ENCODE measurements around the gene ADAM12. TPM values are rescaled to one million over a fixed set of nuclear protein-coding genes. Genes with fewer than 3 reads are reported as not detected.

Gene ADAM12
- total and polyA plus RNA-seq, 10 of the 15 experiments (the other 5 are each of a cell fraction or from before 2014, with no cell fraction given), result under 0.01 to 0.62 (median 0.04) TPM; not detected in 5

DNA sequence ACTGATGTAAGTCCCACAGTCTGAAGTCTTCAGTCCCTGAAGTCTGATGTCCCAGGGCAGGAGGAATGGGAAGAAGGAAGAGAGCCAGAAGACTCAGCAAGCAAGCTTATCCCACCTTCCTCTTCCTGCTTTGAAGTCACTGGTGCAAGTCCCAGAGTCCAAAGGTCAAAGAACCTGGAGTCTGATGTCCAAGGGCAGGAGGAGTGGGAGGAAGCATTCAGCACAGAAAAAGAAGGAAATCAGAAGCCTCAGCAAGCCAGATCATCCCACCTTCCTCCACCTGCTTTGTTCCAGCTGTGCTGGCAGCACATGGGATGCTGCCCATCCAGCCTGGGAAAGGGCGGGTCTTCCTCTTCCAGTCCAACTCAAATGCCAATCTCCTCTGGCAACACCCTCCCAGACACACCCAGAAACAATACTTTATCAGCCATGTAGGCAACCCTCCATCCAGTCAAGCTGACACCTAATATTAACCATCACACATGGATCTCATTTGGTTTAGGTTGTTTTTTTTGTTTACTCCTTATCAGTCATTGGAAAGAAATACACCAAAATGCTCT lies 50.9 kb downstream of the ADAM12 start:
- CTCF ChIA-PET, result no interaction called here

More for the DNA sequence above, 50.9 kb downstream of the ADAM12 start:
- H3K4me1 ChIP-seq (ENCODE audit: control insufficient read depth, insufficient read depth, low read length), result no peaks in the 10 kb centered on the region
- DNase-seq (ENCODE audit: low read depth, low spot score) (no peak), FAIRE-seq (no peak), ATAC-seq (no peak)
- H3K4me3 ChIP-seq, result no peak overlapping the region
- ChIA-PET RAD21 (ENCODE audit: unreplicated experiment) (no interaction called here), POLR2A (no interaction called here), SMC1A (ENCODE audit: uncharacterized antibody, unreplicated experiment) (no interaction called here)
- in situ Hi-C loops (cut with MboI) (no loop called here), intact Hi-C loops (cut with micrococcal nuclease; ENCODE audit: unreplicated experiment) (no loop called here)
- H4K20me1 ChIP-seq (ENCODE audit: control insufficient read depth, insufficient read depth), result no peaks in the 10 kb centered on the region
- no peak overlapping the region for H3K27ac ChIP-seq (ENCODE audit: control insufficient read depth, insufficient read depth)
- no peak overlapping the region for H2AFZ ChIP-seq (ENCODE audit: control insufficient read depth, low read depth, low read length)
- no peak overlapping the region for H3K4me2 ChIP-seq (ENCODE audit: control insufficient read depth, insufficient read depth)
- WGBS (ENCODE audit: insufficient coverage, insufficient replicate concordance, low lambda C conversion rate, missing lambda C conversion rate), result 0% methylated on average over 1 of the region's 1 CpG
- no peaks in the 10 kb centered on the region for H3K79me2 ChIP-seq (ENCODE audit: control insufficient read depth, insufficient read depth, low read length)
- TF ChIP-seq HDAC2 (IDR thresholded peaks at IDR 0.05) (no peak), IRF5 (IDR thresholded peaks at IDR 0.05; ENCODE audit: borderline replicate concordance) (no peak), POLR2AphosphoS5 (IDR thresholded peaks at IDR 0.05; ENCODE audit: low read length) (no peak), SIN3A (IDR thresholded peaks at IDR 0.05; ENCODE audit: low read depth, low read length) (no peak), SREBF1 (IDR thresholded peaks at IDR 0.05; ENCODE audit: low read length) (no peak), KLF5 (IDR thresholded peaks at IDR 0.05; ENCODE audit: partially characterized antibody) (no peak), NFIC (IDR thresholded peaks at IDR 0.05; ENCODE audit: low read depth, low read length) (no peak)
- TF ChIP-seq, protein P1, sequence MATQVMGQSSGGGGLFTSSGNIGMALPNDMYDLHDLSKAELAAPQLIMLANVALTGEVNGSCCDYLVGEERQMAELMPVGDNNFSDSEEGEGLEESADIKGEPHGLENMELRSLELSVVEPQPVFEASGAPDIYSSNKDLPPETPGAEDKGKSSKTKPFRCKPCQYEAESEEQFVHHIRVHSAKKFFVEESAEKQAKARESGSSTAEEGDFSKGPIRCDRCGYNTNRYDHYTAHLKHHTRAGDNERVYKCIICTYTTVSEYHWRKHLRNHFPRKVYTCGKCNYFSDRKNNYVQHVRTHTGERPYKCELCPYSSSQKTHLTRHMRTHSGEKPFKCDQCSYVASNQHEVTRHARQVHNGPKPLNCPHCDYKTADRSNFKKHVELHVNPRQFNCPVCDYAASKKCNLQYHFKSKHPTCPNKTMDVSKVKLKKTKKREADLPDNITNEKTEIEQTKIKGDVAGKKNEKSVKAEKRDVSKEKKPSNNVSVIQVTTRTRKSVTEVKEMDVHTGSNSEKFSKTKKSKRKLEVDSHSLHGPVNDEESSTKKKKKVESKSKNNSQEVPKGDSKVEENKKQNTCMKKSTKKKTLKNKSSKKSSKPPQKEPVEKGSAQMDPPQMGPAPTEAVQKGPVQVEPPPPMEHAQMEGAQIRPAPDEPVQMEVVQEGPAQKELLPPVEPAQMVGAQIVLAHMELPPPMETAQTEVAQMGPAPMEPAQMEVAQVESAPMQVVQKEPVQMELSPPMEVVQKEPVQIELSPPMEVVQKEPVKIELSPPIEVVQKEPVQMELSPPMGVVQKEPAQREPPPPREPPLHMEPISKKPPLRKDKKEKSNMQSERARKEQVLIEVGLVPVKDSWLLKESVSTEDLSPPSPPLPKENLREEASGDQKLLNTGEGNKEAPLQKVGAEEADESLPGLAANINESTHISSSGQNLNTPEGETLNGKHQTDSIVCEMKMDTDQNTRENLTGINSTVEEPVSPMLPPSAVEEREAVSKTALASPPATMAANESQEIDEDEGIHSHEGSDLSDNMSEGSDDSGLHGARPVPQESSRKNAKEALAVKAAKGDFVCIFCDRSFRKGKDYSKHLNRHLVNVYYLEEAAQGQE (IDR thresholded peaks at IDR 0.05; ENCODE audit: low read depth, low read length), result no peak
- H3K36me3 ChIP-seq (ENCODE audit: control insufficient read depth in 2 of 2, insufficient read depth in 2 of 2, low read length in 1 of 2), result no peaks in the 10 kb centered on the region
- no TSS peak for BruUV-seq (replicated peaks)
- H3K27me3 ChIP-seq (replicated peaks in 1 of 2; ENCODE audit: control insufficient read depth in 2 of 2, insufficient read depth in 2 of 2, low read length in 1 of 2), result no peaks in the 10 kb centered on the region
- H3K9ac ChIP-seq (ENCODE audit: control insufficient read depth, insufficient read depth, low read length), result no peak overlapping the region
- no peaks in the 10 kb centered on the region for H3K9me3 ChIP-seq (replicated peaks; ENCODE audit: control insufficient read depth, insufficient read depth, low read length)

All from GM12878 (cell line).